DMS53 (cell line): ENCODE measurements around the gene KRTAP5-9.
A peak's percentile ranks its signal among the peaks of the same experiment; 100 is the strongest.
"Not testable (repeated sequence)": the region's sequence is repeated elsewhere in the genome, so short reads cannot be mapped to it uniquely, and the experiment has no call there.

ENCODE experiments used
- DNase-seq: peaks from one replicate; lab custom pipeline; 2025; lab: John Stamatoyannopoulos, UW

Gene KRTAP5-9

GRCh38 chr11:71582969-71583368, 34.7 kb downstream of the KRTAP5-9 start:
- not testable (repeated sequence) for DNase-seq

- DNase-seq: not testable (repeated sequence)
Measured at GRCh38 chr11:71585673-71586072, 37.5 kb downstream of the KRTAP5-9 start.

GRCh38 chr11:71588314-71588713, 40.1 kb downstream of the KRTAP5-9 start:
- not testable (repeated sequence) for DNase-seq

- peak; percentile 77 for DNase-seq
Measured at GRCh38 chr11:71588822-71589545, 40.8 kb downstream of the KRTAP5-9 start.

- DNase-seq: peak; percentile 64
Measured at GRCh38 chr11:71589546-71589920, 41.3 kb downstream of the KRTAP5-9 start.
